HG03521 (cell line): ENCODE results near the gene C9orf50.

Experiments
- ATAC-seq: cut with Tn5 transposase; IDR thresholded peaks from one replicate; pipeline ENCODE4 v1.9.1; 2021; ENCODE audit warnings: mild to moderate bottlenecking, moderate library complexity; ENCODE audit not compliant: unreplicated experiment

C9orf50 gene

GRCh38 chr9:129612123-129612522 is 8.8 kb downstream of the C9orf50 start:
- ATAC-seq = no peak

- no peak for ATAC-seq
These were observed 9.5 kb downstream of the C9orf50 start for GRCh38 chr9:129611307-129611800.

DNA sequence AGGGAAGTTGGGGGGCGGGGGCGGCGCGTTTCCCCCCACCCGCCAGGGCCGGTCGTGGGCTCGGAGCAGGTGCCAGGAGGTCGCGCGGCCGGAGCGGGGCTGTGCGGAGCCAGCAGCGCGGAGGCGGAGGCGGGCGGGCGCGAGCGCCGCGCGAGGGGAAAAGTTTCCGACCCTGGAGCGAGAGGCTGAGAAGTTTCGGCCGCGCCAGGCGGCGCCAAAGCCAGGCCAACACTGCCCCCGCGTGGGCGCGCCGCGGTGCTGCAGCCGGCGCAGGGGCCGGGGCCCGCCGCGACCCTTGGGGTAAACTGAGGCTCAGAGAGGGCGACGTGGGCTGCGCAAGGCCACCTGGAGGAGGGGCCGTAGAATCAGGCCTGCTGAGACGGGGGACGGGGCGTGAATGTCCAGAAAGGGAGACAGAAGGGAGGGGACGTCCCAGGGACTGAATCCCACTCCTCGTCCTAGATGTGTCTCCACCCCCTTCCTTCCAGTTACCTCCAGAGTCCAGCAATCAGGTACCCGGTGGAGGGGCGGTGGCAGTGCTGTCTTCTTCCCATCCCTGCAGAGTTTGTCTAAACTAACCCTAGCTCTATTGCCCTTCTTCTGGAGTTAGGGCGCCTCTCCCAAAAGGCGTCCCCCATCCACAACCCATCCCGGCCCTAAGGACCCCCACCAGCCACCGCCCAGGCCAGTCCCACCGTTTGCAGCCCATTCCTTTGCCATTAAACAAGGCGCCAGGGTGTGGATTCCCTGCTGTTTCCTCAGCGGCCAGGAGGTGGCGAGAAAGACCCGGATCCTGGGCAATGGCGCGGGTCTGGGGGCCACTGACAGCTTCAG is 10.2 kb downstream of the C9orf50 start:
- ATAC-seq = peak; percentile 44

DNA sequence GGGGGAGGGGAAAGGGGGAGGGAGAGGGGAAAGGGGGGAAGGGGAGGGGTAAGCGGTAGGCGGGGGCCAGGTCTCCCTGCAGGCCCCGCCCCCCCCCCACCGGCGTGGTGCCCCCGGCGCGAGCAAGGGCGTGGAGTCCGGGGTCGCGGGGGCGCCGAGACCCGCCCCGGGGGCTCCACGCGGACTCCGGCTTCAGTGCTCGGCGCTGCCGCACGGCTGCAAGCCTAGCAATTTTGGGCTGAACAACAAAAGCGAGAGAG is 10.8 kb downstream of the C9orf50 start:
- no peak for ATAC-seq

DNA sequence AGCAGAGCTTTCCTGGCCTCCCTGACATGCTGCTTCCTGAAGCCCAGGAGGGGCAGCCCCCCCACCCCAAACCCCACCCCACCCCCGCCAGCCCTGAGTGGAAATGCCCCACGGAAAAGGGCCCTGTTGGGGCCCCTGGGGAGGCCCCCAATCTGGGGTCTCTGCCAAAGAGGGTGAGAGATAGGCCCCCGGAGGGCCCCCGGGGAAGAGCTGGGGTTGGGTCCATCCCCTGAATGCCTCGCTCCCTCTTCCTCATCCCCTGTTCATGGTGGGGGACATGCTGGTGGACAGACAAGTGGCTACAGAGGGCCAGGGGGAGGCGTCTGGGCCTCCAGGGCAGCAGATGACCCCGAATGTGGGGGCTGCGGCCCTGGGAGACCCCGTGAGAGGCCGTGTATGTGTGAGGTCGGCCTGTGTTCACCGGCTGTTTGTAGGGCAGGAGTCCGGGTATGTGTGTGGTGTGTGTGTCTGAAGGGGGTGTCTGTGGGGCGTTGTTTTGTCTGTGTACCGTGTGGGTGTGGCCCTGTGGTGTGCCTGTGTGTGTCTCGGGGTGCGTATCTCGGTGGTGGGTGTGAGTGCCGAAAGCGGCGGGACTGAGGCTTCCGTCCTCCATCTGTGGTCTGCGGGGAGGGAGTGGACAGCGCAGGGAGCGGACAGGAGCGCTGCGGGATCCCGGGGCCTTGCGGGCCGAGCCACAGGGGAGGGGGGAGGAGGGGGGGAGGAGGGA is 11.3 kb downstream of the C9orf50 start:
- ATAC-seq = no peak

- no peak for ATAC-seq
These were observed 12.1 kb downstream of the C9orf50 start for GRCh38 chr9:129608561-129609481.

GRCh38 chr9:129607027-129607387 is 13.9 kb downstream of the C9orf50 start:
- no peak for ATAC-seq

DNA sequence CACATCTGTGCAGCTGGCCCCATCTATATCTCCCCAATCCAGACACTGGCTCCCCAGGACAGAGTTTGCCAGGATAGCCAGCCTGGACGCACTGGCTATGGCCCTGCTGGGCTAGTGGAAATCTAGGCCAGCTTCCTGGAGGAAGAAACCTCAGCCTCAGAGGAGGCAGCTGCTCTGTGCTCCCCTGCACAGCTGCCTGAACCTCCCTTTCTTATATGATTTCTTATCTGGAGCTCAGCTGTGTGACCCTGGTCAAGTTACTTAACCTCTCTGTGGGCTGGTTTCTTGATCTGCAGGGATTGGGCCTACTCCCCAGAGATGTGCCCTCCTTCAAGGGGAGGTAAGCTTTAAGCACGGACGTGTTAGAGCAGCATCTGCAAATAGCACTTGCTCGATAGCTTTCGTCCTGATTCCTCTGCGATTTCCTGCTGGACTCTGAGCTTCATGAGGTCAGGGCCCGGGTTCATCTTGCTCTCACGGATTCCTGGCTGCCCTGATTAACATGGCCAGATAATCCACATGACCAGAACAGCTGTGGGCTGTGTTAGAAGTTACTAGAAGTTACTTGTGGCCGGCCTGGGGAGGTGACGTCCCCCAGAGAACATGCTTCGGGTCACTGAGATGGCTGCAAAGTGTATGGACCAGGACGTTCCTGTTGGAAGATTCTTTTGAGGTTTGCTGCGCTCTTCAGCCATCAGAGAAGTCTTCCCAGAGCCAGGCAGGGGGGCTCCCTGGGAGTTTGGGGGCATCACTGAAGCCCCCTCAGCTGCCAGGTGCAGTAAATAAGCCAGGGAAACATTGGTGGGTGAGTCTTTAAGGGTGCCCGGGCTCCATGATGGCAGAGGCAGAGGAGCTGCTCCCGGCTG is 14.5 kb downstream of the C9orf50 start:
- ATAC-seq = no peak

DNA sequence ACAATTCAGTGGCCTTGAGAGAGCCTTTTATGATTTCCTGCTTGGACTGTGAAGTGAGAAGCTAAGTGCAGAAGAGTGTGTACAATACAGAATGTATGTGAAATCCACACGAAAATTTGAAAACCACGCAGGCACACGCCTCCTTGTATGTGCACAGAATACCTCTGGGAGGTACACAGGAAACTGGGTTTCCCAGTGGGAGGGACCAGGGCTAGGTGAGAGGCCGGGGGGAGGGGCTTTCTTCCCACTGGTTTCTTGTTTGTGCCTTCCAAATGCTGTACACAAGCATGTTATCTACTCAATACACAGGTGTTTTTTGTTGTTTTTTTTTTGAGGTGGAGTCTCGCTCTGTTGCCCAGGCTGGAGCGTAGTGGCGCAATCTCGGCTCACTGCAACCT is 16.1 kb downstream of the C9orf50 start:
- no peak for ATAC-seq

DNA sequence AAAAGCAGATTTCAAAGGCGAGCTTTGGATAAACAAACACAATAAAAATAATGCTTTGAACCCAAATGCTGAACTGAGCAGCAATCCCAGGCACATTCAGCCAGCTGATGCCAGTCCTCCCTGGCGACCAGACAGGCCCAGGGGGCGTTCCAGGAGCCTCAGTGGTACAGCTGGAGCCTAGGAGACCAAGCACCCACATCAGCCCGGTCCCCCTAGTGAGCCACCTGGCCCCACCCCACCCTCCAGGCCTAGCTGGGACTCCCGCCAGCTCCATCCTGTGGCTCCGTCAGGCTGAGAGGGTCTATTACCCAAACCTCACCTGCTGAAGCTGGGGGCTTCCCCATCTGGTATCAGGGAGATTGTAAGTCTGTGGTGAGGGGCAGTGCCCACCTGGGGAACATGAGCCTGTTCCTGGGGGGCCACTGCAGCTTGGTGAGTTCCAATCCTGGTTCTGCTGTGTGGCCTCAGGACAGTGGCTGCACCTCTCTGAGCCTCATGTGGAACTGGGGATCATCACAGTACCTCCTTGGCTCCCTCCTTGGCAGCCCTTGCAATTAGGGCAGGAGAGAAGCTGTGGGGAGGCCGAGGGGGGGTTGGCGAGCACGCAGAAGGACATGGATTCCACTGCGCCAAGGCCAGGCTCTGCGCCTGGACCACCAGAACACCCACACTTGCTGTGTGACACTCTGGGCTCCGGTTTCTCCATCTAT is 16.7 kb downstream of the C9orf50 start:
- ATAC-seq = no peak

- ATAC-seq = no peak
These were observed 18.1 kb downstream of the C9orf50 start for GRCh38 chr9:129602598-129603415.

- ATAC-seq = no peak
These were observed 19.7 kb downstream of the C9orf50 start for GRCh38 chr9:129601082-129601674.

GRCh38 chr9:129598089-129598596 is 22.8 kb downstream of the C9orf50 start:
- ATAC-seq = no peak

- ATAC-seq = no peak
These were observed 23.4 kb downstream of the C9orf50 start for GRCh38 chr9:129597355-129598088.

DNA sequence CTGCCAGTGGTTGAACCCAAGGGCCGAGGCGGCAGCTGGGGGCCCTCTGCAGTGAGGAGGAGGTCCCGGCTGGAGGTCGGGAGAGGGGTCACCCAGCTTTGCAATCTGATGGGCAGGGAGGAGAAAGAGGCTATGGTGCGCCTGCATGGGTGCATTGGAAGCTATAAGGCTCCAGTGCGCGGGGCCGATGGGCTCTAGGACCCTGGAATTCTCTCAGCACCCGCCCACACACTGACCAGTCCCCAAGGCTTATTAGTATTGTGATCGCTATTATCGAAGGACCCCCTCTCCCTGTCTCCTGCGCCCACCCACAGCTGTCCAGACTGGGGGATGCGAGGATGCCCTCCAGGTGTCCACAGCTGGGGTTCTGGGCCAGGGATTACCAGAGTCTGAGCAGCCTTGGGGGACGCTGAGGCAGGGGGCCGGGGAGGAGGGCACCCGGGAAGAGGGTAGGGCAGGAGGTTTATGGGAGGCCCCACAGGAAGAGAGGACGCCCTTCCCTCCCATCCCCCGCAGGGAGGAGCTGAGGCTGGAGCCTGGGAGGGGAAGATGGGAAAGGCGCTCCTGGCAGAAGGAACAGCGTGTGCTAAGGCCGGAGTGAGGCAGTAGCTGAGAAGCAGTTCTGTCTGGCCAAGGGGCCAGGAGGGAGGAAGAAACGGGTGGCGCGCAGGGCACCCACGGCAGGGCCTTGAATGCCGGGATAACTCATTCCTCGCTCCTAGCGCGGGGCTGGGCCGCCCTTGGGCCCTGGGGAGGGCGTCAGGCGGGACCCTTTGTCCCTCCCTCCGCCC is 24.2 kb downstream of the C9orf50 start:
- no peak for ATAC-seq

- no peak for ATAC-seq
These were observed 24.9 kb downstream of the C9orf50 start for GRCh38 chr9:129595903-129596540.
